NCI-H2227 (cell line): Measurements from ENCODE around the gene UCP2.
A peak's percentile ranks its signal among the peaks of the same experiment; 100 is the strongest.
"Not testable (repeated sequence)": the region's sequence is repeated elsewhere in the genome, so short reads cannot be mapped to it uniquely, and the experiment has no call there.

Experiments used
- DNase-seq: peaks from one replicate; lab custom pipeline; 2025; ENCODE audit not compliant: unreplicated experiment; lab: John Stamatoyannopoulos, UW

UCP2 gene

GRCh38 chr11:73946798-73947458 lies 35.7 kb downstream of the UCP2 start:
- DNase-seq: no peak

GRCh38 chr11:73945396-73945795 lies 37.2 kb downstream of the UCP2 start:
- no peak for DNase-seq

GRCh38 chr11:73944901-73945300 lies 37.7 kb downstream of the UCP2 start:
- no peak for DNase-seq

GRCh38 chr11:73944085-73944484 lies 38.6 kb downstream of the UCP2 start:
- no peak for DNase-seq

GRCh38 chr11:73942010-73942409 lies 40.6 kb downstream of the UCP2 start:
- no peak for DNase-seq

- DNase-seq: no peak
Observed at GRCh38 chr11:73940801-73941570, 41.7 kb downstream of the UCP2 start.

- DNase-seq: no peak
Observed at GRCh38 chr11:73939096-73939495, 43.5 kb downstream of the UCP2 start.

GRCh38 chr11:73936047-73936446 lies 46.6 kb downstream of the UCP2 start:
- DNase-seq: not testable (repeated sequence)

GRCh38 chr11:73932781-73933180 lies 49.9 kb downstream of the UCP2 start:
- DNase-seq: no peak

GRCh38 chr11:73931951-73932350 lies 50.7 kb downstream of the UCP2 start:
- no peak for DNase-seq

GRCh38 chr11:73931039-73931645 lies 51.5 kb downstream of the UCP2 start:
- peak; percentile 84 for DNase-seq

- DNase-seq: no peak
Observed at GRCh38 chr11:73929388-73929787, 53.3 kb downstream of the UCP2 start.
